Hematopoietic multipotent progenitor cell treated with erythropoietin and hydrocortisone succinate and interleukin-3 and kit ligand, for 17 days (in vitro differentiated cells): ENCODE results near the gene EIF2A.
"Not testable (repeated sequence)": the region's sequence is repeated elsewhere in the genome, so short reads cannot be mapped to it uniquely, and the experiment has no call there.

Experiments
- DNase-seq: peaks from one replicate; pipeline ENCODE4 v3.0.0-alpha.2; 2015; ENCODE audit warnings: low spot score

EIF2A gene

GRCh38 chr3:150546226-150547044 is at the start of gene EIF2A, which contains the start of gene SERP1:
EIF2A (plus strand) TSS chr3:150546787; CDS start chr3:150546803, 16 bp downstream.
SERP1 (minus strand) TSS chr3:150546496; CDS start chr3:150546135, 361 bp downstream.
- DNase-seq: peak; percentile 100

- peak; percentile 12 for DNase-seq
Measured at GRCh38 chr3:150497956-150498355, 48.6 kb upstream of the EIF2A start.

GRCh38 chr3:150500960-150501359 is 45.6 kb upstream of the EIF2A start:
- DNase-seq: not testable (repeated sequence)

GRCh38 chr3:150503402-150504099 is 43.0 kb upstream of the EIF2A start:
- no peak for DNase-seq

- no peak for DNase-seq
Measured at GRCh38 chr3:150504483-150504882, 42.1 kb upstream of the EIF2A start.

GRCh38 chr3:150508401-150508800 is 38.2 kb upstream of the EIF2A start:
- DNase-seq: no peak

GRCh38 chr3:150509780-150510179 is 36.8 kb upstream of the EIF2A start:
- no peak for DNase-seq

- DNase-seq: no peak
Measured at GRCh38 chr3:150511122-150511821, 35.3 kb upstream of the EIF2A start.

- DNase-seq: no peak
Measured at GRCh38 chr3:150515210-150515609, 31.4 kb upstream of the EIF2A start.

GRCh38 chr3:150519026-150519425 is 27.6 kb upstream of the EIF2A start:
- no peak for DNase-seq

- no peak for DNase-seq
Measured at GRCh38 chr3:150520408-150520807, 26.2 kb upstream of the EIF2A start.

- no peak for DNase-seq
Measured at GRCh38 chr3:150521463-150521862, 25.1 kb upstream of the EIF2A start.

- DNase-seq: no peak
Measured at GRCh38 chr3:150523538-150523937, 23.0 kb upstream of the EIF2A start.

- no peak for DNase-seq
Measured at GRCh38 chr3:150527464-150528255, 18.9 kb upstream of the EIF2A start.

- DNase-seq: peak; percentile 62
Measured at GRCh38 chr3:150528354-150528797, 18.2 kb upstream of the EIF2A start.

GRCh38 chr3:150531775-150532174 is 14.8 kb upstream of the EIF2A start:
- no peak for DNase-seq

- DNase-seq: no peak
Measured at GRCh38 chr3:150535204-150535603, 11.4 kb upstream of the EIF2A start.

GRCh38 chr3:150538324-150539208 is 8.0 kb upstream of the EIF2A start:
- no peak for DNase-seq

GRCh38 chr3:150540297-150540696 is 6.3 kb upstream of the EIF2A start:
- DNase-seq: no peak

- no peak for DNase-seq
Measured at GRCh38 chr3:150540991-150541390, 5.6 kb upstream of the EIF2A start.

GRCh38 chr3:150543128-150543527 is 3.5 kb upstream of the EIF2A start:
- no peak for DNase-seq
